Limb (tissue), 2 donors: ENCODE measurements around the gene SERAC1.

Experiments
- DNase-seq, 2 donors: peaks; one replicate each; pipeline ENCODE4 v3.0.0-alpha.2; 2016; ENCODE audit errors: extremely low spot score in 2 of 2

SERAC1 gene

GRCh38 chr6:158124288-158124687 is 43.8 kb downstream of the SERAC1 start:
- no peak for DNase-seq

- no peak for DNase-seq
Observed at GRCh38 chr6:158122048-158122447, 46.0 kb downstream of the SERAC1 start.

GRCh38 chr6:158121335-158121734 is 46.7 kb downstream of the SERAC1 start:
- no peak for DNase-seq

- DNase-seq: no peak
Observed at GRCh38 chr6:158118886-158119285, 49.2 kb downstream of the SERAC1 start.

GRCh38 chr6:158115508-158115907 is 52.6 kb downstream of the SERAC1 start:
- DNase-seq: no peak

GRCh38 chr6:158115102-158115501 is 53.0 kb downstream of the SERAC1 start:
- no peak for DNase-seq

- no peak for DNase-seq
Observed at GRCh38 chr6:158113802-158114201, 54.3 kb downstream of the SERAC1 start.

- no peak for DNase-seq
Observed at GRCh38 chr6:158111987-158112386, 56.1 kb downstream of the SERAC1 start.

- no peak for DNase-seq
Observed at GRCh38 chr6:158110986-158111385, 57.1 kb downstream of the SERAC1 start.

GRCh38 chr6:158109748-158110147 is 58.3 kb downstream of the SERAC1 start:
- DNase-seq: no peak

GRCh38 chr6:158104696-158105095 is 63.4 kb downstream of the SERAC1 start:
- DNase-seq: no peak

- DNase-seq: no peak
Observed at GRCh38 chr6:158103228-158103627, 64.8 kb downstream of the SERAC1 start.

- DNase-seq: no peak
Observed at GRCh38 chr6:158095671-158096070, 72.4 kb downstream of the SERAC1 start.

GRCh38 chr6:158095031-158095430 is 73.0 kb downstream of the SERAC1 start:
- no peak for DNase-seq

GRCh38 chr6:158092806-158093205 is 75.3 kb downstream of the SERAC1 start:
- no peak for DNase-seq

GRCh38 chr6:158087224-158087867 is 80.7 kb downstream of the SERAC1 start:
- DNase-seq: no peak

- DNase-seq: peak in 1 of 2 donors; percentile 59
Observed at GRCh38 chr6:158086504-158087223, 81.4 kb downstream of the SERAC1 start.

- DNase-seq: no peak
Observed at GRCh38 chr6:158086054-158086503, 82.0 kb downstream of the SERAC1 start.

- no peak for DNase-seq
Observed at GRCh38 chr6:158085261-158086053, 82.6 kb downstream of the SERAC1 start.

- DNase-seq: no peak
Observed at GRCh38 chr6:158083455-158084325, 84.4 kb downstream of the SERAC1 start.

GRCh38 chr6:158081657-158081935 is 86.5 kb downstream of the SERAC1 start:
- DNase-seq: no peak
